GM23338 (cell line): ENCODE results near the gene CST9. TPM values are rescaled to one million over a fixed set of nuclear protein-coding genes. Genes with fewer than 3 reads are reported as not detected.

Experiments
- ATAC-seq: fragments of 200-7000 bp; cut with Tn5 transposase; 3 replicates; pipeline ENCODE4 v1.9.1; 2020
- DNase-seq: peaks from one replicate; pipeline ENCODE4 v3.0.0-alpha.2; 2015; ENCODE audit warnings: low spot score
- H2AFZ ChIP-seq: fragments of 200-600 bp; sonication (generic); 2 replicates; pipeline ENCODE4 v1.8.0; 2016; ENCODE audit warnings: antibody characterized with exemption, mild to moderate bottlenecking, moderate library complexity
- H3F3A ChIP-seq: fragments of 200-600 bp; sonication (generic); replicated peaks from 2 replicates; pipeline ENCODE4 v1.8.0; 2017; ENCODE audit warnings: antibody characterized with exemption, mixed run types, low read depth
- H3K27ac ChIP-seq: fragments of 200-600 bp; sonication (generic); 2 replicates; pipeline ENCODE4 v1.6.1; 2016; ENCODE audit warnings: low read depth
- H3K27me3 ChIP-seq: fragments of 200-600 bp; sonication (generic); 2 replicates; pipeline ENCODE4 v1.8.0; 2016; ENCODE audit warnings: mild to moderate bottlenecking, mixed run types, moderate library complexity; ENCODE audit not compliant: insufficient read depth
- H3K36me3 ChIP-seq: fragments of 200-600 bp; sonication (generic); 2 replicates; pipeline ENCODE4 v1.8.0; 2016; ENCODE audit warnings: mild to moderate bottlenecking; ENCODE audit not compliant: insufficient read depth
- H3K4me1 ChIP-seq: fragments of 200-600 bp; sonication (generic); 2 replicates; pipeline ENCODE4 v1.8.0; 2016; ENCODE audit warnings: mild to moderate bottlenecking, moderate library complexity; ENCODE audit not compliant: insufficient read depth
- H3K4me2 ChIP-seq: fragments of 200-600 bp; sonication (generic); 2 replicates; pipeline ENCODE4 v1.7.1; 2017; ENCODE audit warnings: mixed run types
- H3K4me3 ChIP-seq: fragments of 200-600 bp; sonication (generic); 2 replicates; pipeline ENCODE4 v1.6.1; 2016; ENCODE audit warnings: mixed run types
- H3K79me2 ChIP-seq: fragments of 200-600 bp; sonication (generic); replicated peaks from 2 replicates; pipeline ENCODE4 v1.8.0; 2017; ENCODE audit warnings: mild to moderate bottlenecking; ENCODE audit not compliant: insufficient read depth
- H3K9me2 ChIP-seq: fragments of 200-600 bp; sonication (generic); 2 replicates; pipeline ENCODE4 v1.8.0; 2017; ENCODE audit not compliant: insufficient read depth
- H4K20me1 ChIP-seq: fragments of 200-600 bp; sonication (generic); replicated peaks from 2 replicates; pipeline ENCODE4 v1.8.0; 2017; ENCODE audit warnings: mild to moderate bottlenecking; ENCODE audit not compliant: insufficient read depth
- H3K27ac Mint-ChIP-seq: 2 replicates; pipeline ENCODE4 v1.8.0; 2020; ENCODE audit warnings: inconsistent platforms, mild to moderate bottlenecking, moderate library complexity, mixed read lengths
- H3K27me3 Mint-ChIP-seq: 3 replicates; pipeline ENCODE4 v1.8.0; 2022; ENCODE audit warnings: low read depth, mild to moderate bottlenecking, moderate library complexity, mixed read lengths, inconsistent platforms; ENCODE audit not compliant: insufficient read depth, poor library complexity
- H3K36me3 Mint-ChIP-seq: 3 replicates; pipeline ENCODE4 v1.8.0; 2021; ENCODE audit warnings: low read depth, mild to moderate bottlenecking, inconsistent platforms, moderate library complexity, mixed read lengths
- H3K4me1 Mint-ChIP-seq: 3 replicates; pipeline ENCODE4 v1.8.0; 2020; ENCODE audit warnings: mild to moderate bottlenecking, inconsistent platforms, mixed read lengths
- H3K4me3 Mint-ChIP-seq: 3 replicates; pipeline ENCODE4 v1.8.0; 2021; ENCODE audit warnings: moderate library complexity, mild to moderate bottlenecking, inconsistent platforms, mixed read lengths
- H3K9me3 Mint-ChIP-seq: 3 replicates; pipeline ENCODE4 v1.8.0; 2020; ENCODE audit warnings: moderate library complexity, mild to moderate bottlenecking, inconsistent platforms, mixed read lengths
- CREB1 ChIP-seq: fragments of 250-450 bp; sonication (Bioruptor Pico); IDR thresholded peaks from 2 replicates; pipeline ENCODE4 v1.5.0; 2020; ENCODE audit warnings: low read depth, mild to moderate bottlenecking, moderate library complexity
- CTCF ChIP-seq, 2 experiments: fragments of 200-600 bp in 1 of 2; sonication (generic) in 1 of 2; conservative IDR thresholded peaks; 2 replicates each; pipeline versions ENCODE4 v1.5.1 to v1.6.1; 2016 to 2017; ENCODE audit warnings: antibody characterized with exemption in 2 of 2, low read depth in 2 of 2, mild to moderate bottlenecking in 2 of 2, moderate library complexity in 1 of 2
- ETS1 ChIP-seq: IDR thresholded peaks from 2 replicates; pipeline ENCODE4 v1.6.1; 2016; ENCODE audit warnings: antibody characterized with exemption
- EZH2 ChIP-seq: fragments of 200-600 bp; sonication (generic); IDR thresholded peaks from one replicate; pipeline ENCODE4 v1.8.0; 2017; ENCODE audit warnings: antibody characterized with exemption, mild to moderate bottlenecking, low read depth; ENCODE audit not compliant: unreplicated experiment
- EZH2phosphoT487 ChIP-seq: fragments of 200-600 bp; sonication (generic); IDR thresholded peaks from one replicate; pipeline ENCODE4 v1.8.1; 2018; ENCODE audit warnings: antibody characterized with exemption; ENCODE audit not compliant: unreplicated experiment
- JUNB ChIP-seq: IDR thresholded peaks from one replicate; pipeline ENCODE4 v1.6.1; 2016; ENCODE audit warnings: antibody characterized with exemption; ENCODE audit not compliant: unreplicated experiment
- NANOG ChIP-seq: IDR thresholded peaks from 2 replicates; pipeline ENCODE4 v1.6.1; 2016; ENCODE audit warnings: antibody characterized with exemption, borderline replicate concordance
- POLR2AphosphoS5 ChIP-seq: IDR thresholded peaks from 2 replicates; pipeline ENCODE4 v1.6.1; 2016; ENCODE audit warnings: antibody characterized with exemption, low read depth
- REST ChIP-seq: IDR thresholded peaks from one replicate; pipeline ENCODE4 v1.6.1; 2018; ENCODE audit warnings: antibody characterized with exemption; ENCODE audit not compliant: unreplicated experiment
- STAT1 ChIP-seq: IDR thresholded peaks from one replicate; pipeline ENCODE4 v1.6.1; 2016; ENCODE audit warnings: antibody characterized with exemption; ENCODE audit not compliant: unreplicated experiment
- ZNF114 ChIP-seq: fragments of 250-450 bp; sonication (Bioruptor Pico); IDR thresholded peaks from 2 replicates; pipeline ENCODE4 v1.5.0; 2020; ENCODE audit warnings: mild to moderate bottlenecking, moderate library complexity
- ZNF331 ChIP-seq: fragments of 250-450 bp; sonication (Bioruptor Pico); IDR thresholded peaks from 2 replicates; pipeline ENCODE4 v1.5.0; 2020; ENCODE audit warnings: low read depth, mild to moderate bottlenecking, moderate library complexity
- ZNF462 ChIP-seq: fragments of 250-450 bp; sonication (Bioruptor Pico); IDR thresholded peaks from 2 replicates; pipeline ENCODE4 v1.5.0; 2020; ENCODE audit warnings: mild to moderate bottlenecking, moderate library complexity
- polyA plus RNA-seq: library from polyadenylated mRNA; unstranded; fragments of >200 nt; fragmentation: Nextera tagmentation; extraction: Ambion mirVana; gene quantifications from 2 replicates; pipeline ENCODE4 v1.2.1, GENCODE V29; 2016
- total RNA-seq: library from RNA; depleted of rRNA; stranded (reverse); fragments of >200 nt; shearing (Covaris generic); gene quantifications from 2 replicates; pipeline ENCODE4 v1.2.3, GENCODE V29; 2014

Gene CST9
- total and polyA plus RNA-seq, 2 experiments from 2014 or later: not detected

- Histone ChIP-seq H3K79me2 (no peaks in the 10 kb centered on the region), H4K20me1 (no peaks in the 10 kb centered on the region), H2AFZ (no peak overlapping the region), H3K27ac (no peak overlapping the region), H3K4me1 (peaks cover 6% of the 10 kb centered on the region; the same call in 1 of the 2 replicates), H3K36me3 (no peaks in the 10 kb centered on the region), H3K4me3 (no peak overlapping the region), H3K27me3 (no peaks in the 10 kb centered on the region), H3K9me2 (no peaks in the 10 kb centered on the region), H3F3A (no peaks in the 10 kb centered on the region), H3K4me2 (no peak overlapping the region)
- Mint-ChIP-seq H3K9me3 (no peaks in the 10 kb centered on the region; the same call in 2 of the 3 replicates), H3K36me3 (no peaks in the 10 kb centered on the region), H3K27ac (no peak overlapping the region), H3K4me3 (no peak overlapping the region), H3K27me3 (peaks cover 4% of the 10 kb centered on the region), H3K4me1 (peaks cover 14% of the 10 kb centered on the region)
- no peak for ATAC-seq
- DNase-seq: no peak
- TF ChIP-seq STAT1 (no peak), NANOG (no peak), REST (no peak), POLR2AphosphoS5 (no peak), JUNB (no peak), ZNF462 (CRISPR knock-in tag) (no peak), CTCF (conservative IDR thresholded peaks at IDR 0.05; ENCODE audit: low read depth in 2 of 2) (no peak), ZNF114 (CRISPR knock-in tag) (no peak), ETS1 (no peak), CREB1 (CRISPR knock-in tag) (no peak), EZH2 (no peak), ZNF331 (no peak), EZH2phosphoT487 (no peak)
Observed at GRCh38 chr20:23609486-23610109, 3.9 kb upstream of the CST9 start.
